ENCODE measurements around the gene CARD19.
"Not testable (repeated sequence)": the region's sequence is repeated elsewhere in the genome, so short reads cannot be mapped to it uniquely, and the experiment has no call there.

GRCh38 chr9:93101086-93101485 is 5.1 kb downstream of the CARD19 start:
- TF ChIP-seq, protein P1, sequence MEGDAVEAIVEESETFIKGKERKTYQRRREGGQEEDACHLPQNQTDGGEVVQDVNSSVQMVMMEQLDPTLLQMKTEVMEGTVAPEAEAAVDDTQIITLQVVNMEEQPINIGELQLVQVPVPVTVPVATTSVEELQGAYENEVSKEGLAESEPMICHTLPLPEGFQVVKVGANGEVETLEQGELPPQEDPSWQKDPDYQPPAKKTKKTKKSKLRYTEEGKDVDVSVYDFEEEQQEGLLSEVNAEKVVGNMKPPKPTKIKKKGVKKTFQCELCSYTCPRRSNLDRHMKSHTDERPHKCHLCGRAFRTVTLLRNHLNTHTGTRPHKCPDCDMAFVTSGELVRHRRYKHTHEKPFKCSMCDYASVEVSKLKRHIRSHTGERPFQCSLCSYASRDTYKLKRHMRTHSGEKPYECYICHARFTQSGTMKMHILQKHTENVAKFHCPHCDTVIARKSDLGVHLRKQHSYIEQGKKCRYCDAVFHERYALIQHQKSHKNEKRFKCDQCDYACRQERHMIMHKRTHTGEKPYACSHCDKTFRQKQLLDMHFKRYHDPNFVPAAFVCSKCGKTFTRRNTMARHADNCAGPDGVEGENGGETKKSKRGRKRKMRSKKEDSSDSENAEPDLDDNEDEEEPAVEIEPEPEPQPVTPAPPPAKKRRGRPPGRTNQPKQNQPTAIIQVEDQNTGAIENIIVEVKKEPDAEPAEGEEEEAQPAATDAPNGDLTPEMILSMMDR (IDR thresholded peaks at IDR 0.05): not testable (repeated sequence)
- TF ChIP-seq POLR2A (IDR thresholded peaks at IDR 0.05): not testable (repeated sequence)
